Astrocyte (in vitro differentiated cells and primary cell): ENCODE results near the gene CELA2B. TPM values are rescaled to one million over a fixed set of nuclear protein-coding genes. Genes with fewer than 3 reads are reported as not detected.
"Not testable (repeated sequence)": the region's sequence is repeated elsewhere in the genome, so short reads cannot be mapped to it uniquely, and the experiment has no call there.

Experiments used
- DNase-seq: peaks from one replicate; pipeline ENCODE4 v3.0.0-alpha.2; 2010; ENCODE audit warnings: low read depth
- FAIRE-seq: peaks from 2 replicates; lab custom pipeline; 2011; peaks lifted over from hg19 to GRCh38; lab: Jason Lieb, UNC
- H2AFZ ChIP-seq: 2 replicates; pipeline ENCODE4 v1.6.0; 2012; ENCODE audit warnings: low read depth, low read length, inconsistent platforms
- H3K27ac ChIP-seq: 2 replicates; pipeline ENCODE4 v1.5.1; 2011; ENCODE audit warnings: low read depth, low read length, inconsistent platforms
- H3K27me3 ChIP-seq: 2 replicates; pipeline ENCODE4 v1.6.0; 2011; ENCODE audit warnings: low read length, inconsistent platforms; ENCODE audit not compliant: insufficient read depth
- H3K36me3 ChIP-seq: 2 replicates; pipeline ENCODE4 v1.5.1; 2011; ENCODE audit warnings: low read length, inconsistent platforms; ENCODE audit not compliant: insufficient read depth
- H3K4me1 ChIP-seq: 2 replicates; pipeline ENCODE4 v1.5.1; 2011; ENCODE audit warnings: low read length, inconsistent platforms; ENCODE audit not compliant: insufficient read depth
- H3K4me2 ChIP-seq: 2 replicates; pipeline ENCODE4 v1.6.0; 2012; ENCODE audit warnings: low read length, inconsistent platforms
- H3K4me3 ChIP-seq: 2 replicates; pipeline ENCODE4 v1.5.1; 2011; ENCODE audit warnings: low read depth, mild to moderate bottlenecking, low read length, inconsistent platforms; ENCODE audit not compliant: insufficient read depth
- H3K79me2 ChIP-seq: 2 replicates; pipeline ENCODE4 v1.6.0; 2012; ENCODE audit warnings: mild to moderate bottlenecking, low read length, inconsistent platforms; ENCODE audit not compliant: insufficient read depth
- H3K9ac ChIP-seq: 2 replicates; pipeline ENCODE4 v1.6.0; 2012; ENCODE audit warnings: mild to moderate bottlenecking, low read length, inconsistent platforms
- H3K9me3 ChIP-seq: 2 replicates; pipeline ENCODE4 v1.5.1; 2012; ENCODE audit warnings: low read depth, mild to moderate bottlenecking, low read length, inconsistent platforms; ENCODE audit not compliant: insufficient read depth
- H4K20me1 ChIP-seq: 2 replicates; pipeline ENCODE4 v1.6.0; 2012; ENCODE audit warnings: low read length, inconsistent platforms; ENCODE audit not compliant: insufficient read depth
- H3K27ac Mint-ChIP-seq: one replicate; pipeline ENCODE4 v1.8.0; 2021; ENCODE audit warnings: mild to moderate bottlenecking, mixed read lengths; ENCODE audit not compliant: unreplicated experiment
- H3K27me3 Mint-ChIP-seq: one replicate; pipeline ENCODE4 v1.8.0; 2021; ENCODE audit warnings: low read depth, mixed read lengths; ENCODE audit not compliant: unreplicated experiment
- H3K36me3 Mint-ChIP-seq: one replicate; pipeline ENCODE4 v1.8.0; 2021; ENCODE audit warnings: low read depth, mixed read lengths; ENCODE audit not compliant: unreplicated experiment
- H3K4me1 Mint-ChIP-seq: one replicate; pipeline ENCODE4 v1.8.0; 2021; ENCODE audit warnings: low read depth, mixed read lengths; ENCODE audit not compliant: unreplicated experiment
- H3K4me3 Mint-ChIP-seq: one replicate; pipeline ENCODE4 v1.8.0; 2021; ENCODE audit warnings: mild to moderate bottlenecking, moderate library complexity, mixed read lengths; ENCODE audit not compliant: unreplicated experiment
- H3K9me3 Mint-ChIP-seq: one replicate; pipeline ENCODE4 v1.8.0; 2021; ENCODE audit warnings: mild to moderate bottlenecking, mixed read lengths; ENCODE audit not compliant: unreplicated experiment
- EZH2 ChIP-seq: IDR thresholded peaks from 2 replicates; pipeline ENCODE4 v1.6.1; 2012; ENCODE audit warnings: mild to moderate bottlenecking, low read length, inconsistent platforms; ENCODE audit not compliant: insufficient read depth
- total RNA-seq: library from RNA; stranded (reverse); gene quantifications from 2 replicates; pipeline ENCODE4 v1.2.1, GENCODE V29; 2021
- TF ChIP-seq, protein P1 (sequence below): IDR thresholded peaks from 2 replicates; pipeline ENCODE4 v1.5.1; 2011; ENCODE audit warnings: low read depth, mild to moderate bottlenecking, inconsistent platforms, low read length, moderate library complexity; ENCODE audit not compliant: insufficient read depth

CELA2B gene
- total RNA-seq, 1 donor from 2014 or later, result not detected

DNA sequence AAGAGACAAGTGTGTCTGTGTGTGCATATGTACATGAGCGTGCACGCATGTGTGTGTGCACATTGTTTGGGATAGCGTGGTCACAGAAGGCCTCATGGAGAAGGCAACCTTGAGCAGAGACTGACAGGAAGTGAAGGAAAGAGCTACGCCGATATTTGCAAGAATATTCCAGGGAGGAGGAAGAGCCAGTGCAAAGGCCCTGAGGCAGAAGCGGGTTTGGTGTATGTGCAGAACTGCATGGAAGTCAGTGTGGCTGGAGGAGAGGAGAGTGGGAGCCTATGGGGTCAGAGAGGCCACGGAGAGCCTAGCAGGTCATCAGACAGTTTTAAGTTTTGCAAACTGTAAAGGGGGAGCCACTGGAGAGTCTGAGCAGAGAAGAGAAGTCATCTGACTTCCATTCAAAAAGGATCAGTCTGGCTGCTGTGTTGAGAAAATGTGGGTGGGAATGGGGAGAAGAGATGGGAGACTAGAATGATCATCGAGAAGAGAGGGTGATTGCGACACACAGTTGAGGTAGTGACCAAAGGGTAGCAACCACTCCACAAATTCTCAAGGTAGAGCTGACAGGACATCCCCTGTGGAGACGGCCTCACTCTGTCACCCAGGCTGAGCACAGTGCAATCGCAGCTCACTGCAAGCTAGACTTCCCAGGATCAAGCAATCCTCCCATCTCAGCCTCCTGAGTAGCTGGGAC, 3.9 kb downstream of the CELA2B start:
- Histone ChIP-seq H3K9me3 (no peaks in the 10 kb centered on the region), H3K36me3 (no peaks in the 10 kb centered on the region), H3K4me2 (no peak overlapping the region), H3K4me1 (no peaks in the 10 kb centered on the region), H4K20me1 (no peaks in the 10 kb centered on the region), H2AFZ (no peak overlapping the region), H3K27me3 (no peaks in the 10 kb centered on the region), H3K79me2 (no peaks in the 10 kb centered on the region), H3K4me3 (no peak overlapping the region), H3K27ac (no peak overlapping the region), H3K9ac (no peak overlapping the region)
- Mint-ChIP-seq H3K27ac (no peak overlapping the region), H3K27me3 (peaks cover 2% of the 10 kb centered on the region), H3K4me1 (no peaks in the 10 kb centered on the region), H3K9me3 (peaks cover 1% of the 10 kb centered on the region), H3K36me3 (no peaks in the 10 kb centered on the region), H3K4me3 (no peak overlapping the region)
- FAIRE-seq (no peak), DNase-seq (no peak)
- TF ChIP-seq, protein P1, sequence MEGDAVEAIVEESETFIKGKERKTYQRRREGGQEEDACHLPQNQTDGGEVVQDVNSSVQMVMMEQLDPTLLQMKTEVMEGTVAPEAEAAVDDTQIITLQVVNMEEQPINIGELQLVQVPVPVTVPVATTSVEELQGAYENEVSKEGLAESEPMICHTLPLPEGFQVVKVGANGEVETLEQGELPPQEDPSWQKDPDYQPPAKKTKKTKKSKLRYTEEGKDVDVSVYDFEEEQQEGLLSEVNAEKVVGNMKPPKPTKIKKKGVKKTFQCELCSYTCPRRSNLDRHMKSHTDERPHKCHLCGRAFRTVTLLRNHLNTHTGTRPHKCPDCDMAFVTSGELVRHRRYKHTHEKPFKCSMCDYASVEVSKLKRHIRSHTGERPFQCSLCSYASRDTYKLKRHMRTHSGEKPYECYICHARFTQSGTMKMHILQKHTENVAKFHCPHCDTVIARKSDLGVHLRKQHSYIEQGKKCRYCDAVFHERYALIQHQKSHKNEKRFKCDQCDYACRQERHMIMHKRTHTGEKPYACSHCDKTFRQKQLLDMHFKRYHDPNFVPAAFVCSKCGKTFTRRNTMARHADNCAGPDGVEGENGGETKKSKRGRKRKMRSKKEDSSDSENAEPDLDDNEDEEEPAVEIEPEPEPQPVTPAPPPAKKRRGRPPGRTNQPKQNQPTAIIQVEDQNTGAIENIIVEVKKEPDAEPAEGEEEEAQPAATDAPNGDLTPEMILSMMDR, result no peak
- no peak for TF ChIP-seq EZH2

DNA sequence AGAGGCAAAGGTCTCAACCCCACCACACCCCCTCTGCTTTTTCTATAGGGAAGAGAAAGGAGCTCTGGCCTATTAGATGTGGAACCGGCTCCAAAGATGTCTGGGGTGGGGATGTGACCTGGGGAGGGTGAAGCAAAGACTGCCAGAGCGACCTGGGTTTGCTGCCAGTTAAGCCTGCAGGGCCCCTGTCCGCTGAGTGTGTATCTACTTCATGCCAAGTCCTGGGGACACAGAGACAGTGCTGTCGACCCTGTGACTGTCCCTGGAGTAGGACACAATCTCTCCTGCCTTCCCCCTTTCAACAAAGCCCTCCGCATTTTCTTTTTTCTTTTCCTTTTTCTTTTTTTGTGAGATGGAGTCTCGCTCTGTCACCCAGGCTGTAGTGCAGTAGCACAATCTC, 6.6 kb downstream of the CELA2B start:
- not testable (repeated sequence) for H3K9ac ChIP-seq, H3K4me1 ChIP-seq, H4K20me1 ChIP-seq, H3K4me3 ChIP-seq, H3K27me3 ChIP-seq, H3K79me2 ChIP-seq, H3K27ac ChIP-seq, H3K27me3 Mint-ChIP-seq, H3K4me2 ChIP-seq, H2AFZ ChIP-seq, H3K4me1 Mint-ChIP-seq, H3K9me3 Mint-ChIP-seq, FAIRE-seq, H3K36me3 ChIP-seq, H3K4me3 Mint-ChIP-seq, H3K9me3 ChIP-seq, H3K27ac Mint-ChIP-seq, DNase-seq
- peaks cover 11% of the 10 kb centered on the region for H3K36me3 Mint-ChIP-seq

DNA sequence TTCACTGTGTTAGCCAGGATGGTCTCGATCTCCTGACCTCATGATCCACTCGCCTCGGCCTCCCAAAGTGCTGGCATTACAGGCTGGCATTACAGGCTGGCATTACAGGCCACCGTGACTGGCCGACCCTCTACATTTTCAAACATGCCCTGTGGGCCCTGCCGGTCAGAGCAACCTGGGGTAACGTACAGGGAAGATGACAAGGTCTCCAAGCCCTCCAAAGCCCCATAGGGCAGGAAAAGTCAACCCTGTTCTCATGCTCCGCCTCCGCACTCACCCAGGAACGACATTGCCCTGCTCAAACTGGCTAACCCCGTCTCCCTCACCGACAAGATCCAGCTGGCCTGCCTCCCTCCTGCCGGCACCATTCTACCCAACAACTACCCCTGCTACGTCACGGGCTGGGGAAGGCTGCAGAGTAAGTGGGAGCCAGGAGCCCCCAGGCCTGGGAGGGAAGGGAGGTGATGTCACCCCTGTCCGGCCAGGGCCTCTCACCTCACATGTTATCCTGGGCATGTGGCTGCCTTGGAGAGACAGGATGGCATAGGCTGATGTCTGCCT, 7.2 kb downstream of the CELA2B start:
- not testable (repeated sequence) for H3K4me1 Mint-ChIP-seq, H3K9me3 ChIP-seq, H3K27me3 Mint-ChIP-seq, FAIRE-seq, H3K27ac Mint-ChIP-seq, H3K4me3 ChIP-seq, H3K27ac ChIP-seq, H3K4me2 ChIP-seq, H3K27me3 ChIP-seq, H3K79me2 ChIP-seq, H3K36me3 ChIP-seq, DNase-seq, H3K9ac ChIP-seq, H3K9me3 Mint-ChIP-seq, H3K4me3 Mint-ChIP-seq, H3K4me1 ChIP-seq, H4K20me1 ChIP-seq, H2AFZ ChIP-seq
- H3K36me3 Mint-ChIP-seq, result peaks cover 11% of the 10 kb centered on the region
